ENCODE results near the gene BRI3.

Gene BRI3, protein sequence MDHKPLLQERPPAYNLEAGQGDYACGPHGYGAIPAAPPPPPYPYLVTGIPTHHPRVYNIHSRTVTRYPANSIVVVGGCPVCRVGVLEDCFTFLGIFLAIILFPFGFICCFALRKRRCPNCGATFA

GRCh38 chr7:98280791-98281756 is at the start of gene BRI3:
BRI3 (plus strand) TSS chr7:98281686; CDS start chr7:98281796, 110 bp downstream.
- peak within 1 kb of the TSS; percentile 82 for H3K4me3 Mint-ChIP-seq
- H3K27ac Mint-ChIP-seq, result peak within 1 kb of the TSS; percentile 91
- ATAC-seq (peak; percentile 87), DNase-seq (ENCODE audit: low spot score in 2 of 2) (peak; percentile 78 to 87)
- H3K9me3 Mint-ChIP-seq, result no peaks in the 10 kb centered on the region
- peaks cover 28% of the 10 kb centered on the region for H3K36me3 Mint-ChIP-seq
- peaks cover 26% of the 10 kb centered on the region for H3K4me1 Mint-ChIP-seq

GRCh38 chr7:98232263-98232585 is 49.3 kb upstream of the BRI3 start:
- Mint-ChIP-seq H3K4me1 (no peaks in the 10 kb centered on the region), H3K36me3 (peaks cover 23% of the 10 kb centered on the region), H3K4me3 (no peak overlapping the region), H3K27ac (no peak overlapping the region), H3K9me3 (no peaks in the 10 kb centered on the region)
- ATAC-seq (no peak), DNase-seq (ENCODE audit: low spot score in 2 of 2) (no peak)

- Mint-ChIP-seq H3K36me3 (peaks cover 25% of the 10 kb centered on the region), H3K4me1 (no peaks in the 10 kb centered on the region), H3K9me3 (no peaks in the 10 kb centered on the region), H3K27ac (no peak overlapping the region), H3K4me3 (no peak overlapping the region)
- DNase-seq (ENCODE audit: low spot score in 2 of 2) (no peak), ATAC-seq (no peak)
Observed at GRCh38 chr7:98232799-98233198, 48.7 kb upstream of the BRI3 start.

GRCh38 chr7:98233219-98234070 is 48.0 kb upstream of the BRI3 start:
- Mint-ChIP-seq H3K27ac (no peak overlapping the region), H3K4me3 (no peak overlapping the region), H3K9me3 (no peaks in the 10 kb centered on the region), H3K36me3 (peaks cover 29% of the 10 kb centered on the region), H3K4me1 (no peaks in the 10 kb centered on the region)
- ATAC-seq, result no peak
- no peak for DNase-seq (ENCODE audit: low spot score in 2 of 2)

DNA sequence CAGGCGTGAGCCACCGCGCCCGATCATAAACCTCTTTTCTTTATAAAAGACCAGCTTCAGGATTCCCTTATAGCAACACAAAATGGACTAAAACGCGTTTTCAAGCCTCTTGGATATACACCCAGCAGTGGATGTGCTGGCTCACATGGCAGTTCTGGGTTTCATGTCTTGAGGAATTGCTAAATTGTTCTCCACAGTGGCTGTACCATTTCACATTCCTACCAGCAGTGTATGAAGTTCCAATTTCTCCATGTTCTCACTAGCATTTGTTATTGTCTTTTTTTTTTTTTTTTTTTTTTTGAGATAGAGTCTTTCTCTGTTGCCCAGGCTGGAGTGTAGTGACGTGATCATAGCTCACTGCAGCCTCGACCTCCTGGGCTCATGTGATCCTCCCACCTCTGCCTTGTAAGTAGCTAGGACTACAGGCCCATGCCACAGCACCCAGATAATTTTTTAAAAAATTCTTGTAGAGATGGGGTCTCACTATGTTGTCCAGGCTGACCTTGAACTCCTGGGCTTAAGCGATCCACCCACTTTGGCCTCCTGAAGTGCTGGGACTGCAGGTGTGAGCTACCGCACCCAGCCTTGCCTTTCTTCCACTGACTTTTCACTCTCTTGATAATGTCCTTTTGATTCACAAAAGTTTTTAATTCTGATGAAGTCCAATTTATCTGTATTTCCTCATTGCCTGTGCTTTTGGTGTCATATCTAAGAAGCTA is 46.9 kb upstream of the BRI3 start:
- Mint-ChIP-seq H3K4me1 (no peaks in the 10 kb centered on the region), H3K27ac (no peak overlapping the region), H3K36me3 (peaks cover 38% of the 10 kb centered on the region), H3K9me3 (no peaks in the 10 kb centered on the region), H3K4me3 (no peak overlapping the region)
- no peak for DNase-seq (ENCODE audit: low spot score in 2 of 2)
- no peak for ATAC-seq

DNA sequence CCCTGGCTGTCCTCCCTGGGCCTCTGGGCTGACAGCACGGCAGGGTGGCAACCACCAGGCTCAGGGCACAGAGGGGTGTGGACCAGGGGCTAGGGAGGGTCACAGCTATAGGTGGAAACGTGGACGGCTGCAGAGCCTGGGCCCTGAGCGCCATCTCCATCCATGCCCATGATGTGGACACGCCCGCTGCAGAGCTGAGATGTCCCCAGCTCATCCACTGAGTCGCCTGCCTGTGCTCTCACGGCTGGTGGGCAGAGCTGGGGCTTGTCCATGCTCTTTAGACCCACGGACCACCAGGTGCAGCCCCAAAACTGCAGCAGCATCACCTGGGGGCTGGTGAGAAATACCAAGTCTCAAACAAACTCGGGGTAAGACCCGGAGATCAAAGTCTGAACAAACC is 45.6 kb upstream of the BRI3 start:
- H3K4me1 Mint-ChIP-seq, result no peaks in the 10 kb centered on the region
- ATAC-seq (no peak), DNase-seq (ENCODE audit: low spot score in 2 of 2) (no peak)
- no peak overlapping the region for H3K4me3 Mint-ChIP-seq
- no peak overlapping the region for H3K27ac Mint-ChIP-seq
- no peaks in the 10 kb centered on the region for H3K9me3 Mint-ChIP-seq
- peaks cover 45% of the 10 kb centered on the region for H3K36me3 Mint-ChIP-seq

DNA sequence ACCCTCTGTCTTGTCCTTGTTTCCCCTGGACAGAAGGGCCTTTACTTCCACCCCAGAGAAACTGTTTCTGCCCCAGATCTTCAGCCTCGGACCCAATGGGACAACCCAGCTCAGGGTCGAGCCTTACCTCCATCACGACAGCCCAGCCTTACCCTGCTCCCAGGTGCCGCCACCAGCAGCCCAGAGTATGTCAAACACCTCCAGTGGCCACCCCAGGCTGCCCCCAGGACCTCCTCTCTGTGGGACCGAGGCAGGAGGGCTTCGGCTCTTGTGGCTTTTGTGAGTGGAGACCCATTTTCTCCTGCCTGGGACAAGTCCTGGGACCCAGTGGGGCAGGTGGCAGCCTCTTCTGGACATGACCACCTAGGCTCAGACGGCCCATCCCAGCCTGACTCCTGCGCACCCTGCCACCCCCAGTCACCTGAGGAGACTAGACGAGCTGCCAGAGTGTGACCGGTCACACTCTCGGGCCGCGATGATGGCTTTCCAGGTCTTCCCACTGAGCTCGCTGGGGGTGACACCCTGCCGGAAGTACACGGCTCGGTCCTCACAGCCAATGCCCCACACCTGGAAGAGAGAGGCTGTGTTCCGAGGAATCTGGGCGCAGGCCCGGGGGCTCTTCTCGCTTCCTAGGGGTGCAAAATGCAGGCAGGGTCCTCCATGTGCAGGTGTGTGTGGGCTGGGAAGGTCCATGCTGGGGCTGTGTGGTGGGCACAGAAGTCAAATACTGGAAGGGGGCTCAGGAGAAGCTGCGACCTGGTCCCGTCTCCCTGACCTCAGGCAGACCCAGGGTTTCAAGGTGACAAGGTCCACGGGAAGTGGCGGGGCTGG is 44.9 kb upstream of the BRI3 start:
- H3K27ac Mint-ChIP-seq, result no peak overlapping the region
- H3K4me1 Mint-ChIP-seq, result no peaks in the 10 kb centered on the region
- H3K9me3 Mint-ChIP-seq, result no peaks in the 10 kb centered on the region
- no peak overlapping the region for H3K4me3 Mint-ChIP-seq
- ATAC-seq, result no peak
- H3K36me3 Mint-ChIP-seq, result peaks cover 52% of the 10 kb centered on the region
- no peak for DNase-seq (ENCODE audit: low spot score in 2 of 2)

DNA sequence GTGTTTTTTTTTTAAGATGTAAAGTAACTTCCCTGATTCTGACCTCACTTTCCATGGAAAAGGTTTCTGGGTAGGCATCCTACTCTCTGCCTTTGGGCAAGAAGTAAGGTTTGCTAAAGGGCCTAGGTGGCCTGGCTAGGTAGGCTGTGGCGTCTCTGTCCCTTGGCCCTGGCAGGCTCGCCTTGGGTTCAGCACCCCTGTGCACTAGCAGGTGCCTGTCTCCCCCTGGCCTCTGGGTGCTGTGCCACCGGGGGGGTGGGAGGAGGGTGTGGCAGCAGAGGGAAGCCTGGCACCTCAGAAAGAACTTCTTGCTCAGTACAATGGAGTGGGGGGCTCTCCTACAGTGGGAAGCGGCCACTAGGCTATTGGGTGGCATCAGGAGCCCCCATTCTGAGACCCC is 43.4 kb upstream of the BRI3 start:
- Mint-ChIP-seq H3K27ac (no peak overlapping the region), H3K4me3 (no peak overlapping the region), H3K36me3 (peaks cover 54% of the 10 kb centered on the region), H3K4me1 (no peaks in the 10 kb centered on the region), H3K9me3 (no peaks in the 10 kb centered on the region)
- ATAC-seq (no peak), DNase-seq (ENCODE audit: low spot score in 2 of 2) (no peak)

- Mint-ChIP-seq H3K9me3 (no peaks in the 10 kb centered on the region), H3K27ac (no peak overlapping the region), H3K4me3 (no peak overlapping the region), H3K36me3 (peaks cover 54% of the 10 kb centered on the region), H3K4me1 (no peaks in the 10 kb centered on the region)
- ATAC-seq, result no peak
- no peak for DNase-seq (ENCODE audit: low spot score in 2 of 2)
Observed at GRCh38 chr7:98238976-98239375, 42.5 kb upstream of the BRI3 start.

GRCh38 chr7:98240961-98241673 is 40.4 kb upstream of the BRI3 start:
- peaks cover 6% of the 10 kb centered on the region for H3K4me1 Mint-ChIP-seq
- ATAC-seq, result no peak
- no peaks in the 10 kb centered on the region for H3K9me3 Mint-ChIP-seq
- peaks cover 54% of the 10 kb centered on the region for H3K36me3 Mint-ChIP-seq
- H3K4me3 Mint-ChIP-seq, result no peak overlapping the region
- peak overlapping the region; percentile 61 for H3K27ac Mint-ChIP-seq
- no peak for DNase-seq (ENCODE audit: low spot score in 2 of 2)

DNA sequence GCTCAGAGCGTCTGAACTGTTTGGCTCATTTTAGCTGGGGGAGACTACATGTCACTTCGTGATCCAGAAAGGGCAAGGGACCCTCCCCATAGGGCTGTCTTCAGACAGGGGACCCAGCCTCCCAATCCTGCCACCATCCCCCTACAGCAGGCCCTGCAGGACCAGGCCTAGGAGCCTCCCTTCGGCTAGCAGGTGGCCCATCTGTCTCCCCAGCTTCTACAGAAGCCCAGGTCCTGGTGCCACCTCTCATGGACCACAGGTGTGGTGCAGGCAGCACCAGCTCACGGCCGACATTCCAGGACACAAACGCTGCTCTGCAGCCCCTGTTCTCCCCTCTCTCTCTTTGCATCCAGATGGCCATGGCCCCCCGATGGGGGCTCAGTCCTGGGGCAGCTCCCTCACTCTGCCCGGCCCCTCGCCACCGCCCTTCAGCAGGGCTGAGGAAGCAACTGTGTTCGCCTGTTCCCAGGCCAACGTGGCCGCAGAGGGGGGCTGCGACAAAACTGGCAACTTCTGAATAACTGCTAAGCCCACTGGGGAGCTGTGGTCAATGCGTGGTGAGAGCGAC is 39.7 kb upstream of the BRI3 start:
- Mint-ChIP-seq H3K36me3 (peaks cover 54% of the 10 kb centered on the region), H3K9me3 (no peaks in the 10 kb centered on the region)
- no peak for ATAC-seq

DNA sequence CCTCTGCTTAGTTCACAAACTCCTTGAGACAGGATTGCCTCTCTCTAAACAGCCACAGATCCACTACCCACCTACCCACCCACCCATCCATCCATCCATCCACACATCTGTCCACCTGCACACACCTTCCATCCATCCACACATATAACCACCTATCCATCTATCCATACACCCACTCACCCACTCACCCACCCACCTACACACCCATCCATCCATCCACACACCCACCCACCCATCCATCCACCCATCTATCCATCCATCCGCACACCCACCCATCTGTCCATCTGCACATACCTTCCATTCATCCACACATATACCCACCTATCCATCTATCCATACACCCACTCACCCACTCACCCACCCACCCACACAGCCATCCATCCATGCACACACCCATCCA is 39.1 kb upstream of the BRI3 start:
- no peak for DNase-seq (ENCODE audit: low spot score in 2 of 2)
- H3K36me3 Mint-ChIP-seq, result peaks cover 50% of the 10 kb centered on the region
- H3K27ac Mint-ChIP-seq, result no peak overlapping the region

More for the DNA sequence above, 39.7 kb upstream of the BRI3 start:
- DNase-seq (ENCODE audit: low spot score in 2 of 2), result no peak
- Mint-ChIP-seq H3K4me1 (peaks cover 6% of the 10 kb centered on the region), H3K27ac (peak overlapping the region; percentile 61), H3K4me3 (no peak overlapping the region)

DNA sequence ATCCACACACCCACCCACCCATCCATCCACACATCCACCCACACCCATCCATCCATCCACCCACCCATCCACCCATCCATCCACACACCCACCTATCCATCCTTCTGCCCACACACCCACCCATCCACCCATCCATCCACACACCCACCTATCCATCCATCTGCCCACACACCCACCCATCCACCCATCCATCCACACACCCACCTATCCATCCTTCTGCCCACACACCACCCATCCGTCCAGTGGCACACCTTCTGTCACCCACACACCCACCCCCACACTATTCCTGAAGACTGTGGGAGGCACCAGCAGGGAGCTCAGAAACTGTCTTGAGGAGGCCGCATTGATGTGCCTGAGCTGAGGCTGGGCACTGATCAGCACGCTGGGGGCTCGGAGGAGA is 38.6 kb upstream of the BRI3 start:
- ATAC-seq (no peak), DNase-seq (ENCODE audit: low spot score in 2 of 2) (no peak)
- H3K9me3 Mint-ChIP-seq, result no peaks in the 10 kb centered on the region
- H3K4me3 Mint-ChIP-seq, result no peak overlapping the region
- H3K36me3 Mint-ChIP-seq, result peaks cover 52% of the 10 kb centered on the region
- no peak overlapping the region for H3K27ac Mint-ChIP-seq
- H3K4me1 Mint-ChIP-seq, result peaks cover 7% of the 10 kb centered on the region

More for the DNA sequence above, 39.1 kb upstream of the BRI3 start:
- no peak overlapping the region for H3K4me3 Mint-ChIP-seq
- peaks cover 6% of the 10 kb centered on the region for H3K4me1 Mint-ChIP-seq
- ATAC-seq, result no peak
- no peaks in the 10 kb centered on the region for H3K9me3 Mint-ChIP-seq
